ENCODE results near the gene SORCS2.

The SORCS2 gene

DNA sequence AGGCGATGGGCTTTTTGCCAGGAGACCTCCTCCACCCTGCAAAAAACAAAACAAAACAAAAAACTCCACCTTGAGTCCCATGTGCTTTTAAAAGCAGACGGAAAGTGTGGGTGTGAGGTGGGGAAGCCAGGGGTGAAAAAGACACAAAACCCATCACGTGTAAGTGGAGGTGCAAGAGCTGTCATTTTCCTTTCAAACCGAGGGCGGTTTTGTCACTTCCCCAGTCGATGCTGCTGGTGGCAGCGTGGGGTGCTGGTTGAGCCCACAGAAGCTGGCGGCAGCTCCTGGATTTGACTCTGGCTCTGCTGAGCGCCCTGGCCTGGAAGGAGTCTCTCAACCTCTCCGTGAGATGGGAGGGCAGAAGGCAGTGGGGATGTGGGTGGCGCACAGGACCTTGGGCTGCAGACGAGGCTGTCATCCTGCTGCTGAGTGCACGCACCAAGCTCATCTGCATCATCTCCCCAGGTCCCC lies 132.3 kb downstream of the SORCS2 start:
- TF ChIP-seq EGR1 (IDR thresholded peaks at IDR 0.05) = peak; percentile 3; the same call in 1 of the 2 replicates
- no peak for TF ChIP-seq TEAD4 (IDR thresholded peaks at IDR 0.05)
- TF ChIP-seq, protein P1, sequence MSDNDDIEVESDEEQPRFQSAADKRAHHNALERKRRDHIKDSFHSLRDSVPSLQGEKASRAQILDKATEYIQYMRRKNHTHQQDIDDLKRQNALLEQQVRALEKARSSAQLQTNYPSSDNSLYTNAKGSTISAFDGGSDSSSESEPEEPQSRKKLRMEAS (IDR thresholded peaks at IDR 0.05) = peak; percentile 22; the same call in 1 of the 2 replicates

- TF ChIP-seq EP300 (IDR thresholded peaks at IDR 0.05; ENCODE audit: borderline replicate concordance) = no peak
- no peak for TF ChIP-seq TAF1 (IDR thresholded peaks at IDR 0.05; ENCODE audit: low read depth)
- no peak for TF ChIP-seq ZBTB7A (IDR thresholded peaks at IDR 0.05; ENCODE audit: low read depth)
- no peak for TF ChIP-seq TEAD4 (IDR thresholded peaks at IDR 0.05)
Observed at GRCh38 chr4:7325541-7325940, 133.2 kb downstream of the SORCS2 start.

DNA sequence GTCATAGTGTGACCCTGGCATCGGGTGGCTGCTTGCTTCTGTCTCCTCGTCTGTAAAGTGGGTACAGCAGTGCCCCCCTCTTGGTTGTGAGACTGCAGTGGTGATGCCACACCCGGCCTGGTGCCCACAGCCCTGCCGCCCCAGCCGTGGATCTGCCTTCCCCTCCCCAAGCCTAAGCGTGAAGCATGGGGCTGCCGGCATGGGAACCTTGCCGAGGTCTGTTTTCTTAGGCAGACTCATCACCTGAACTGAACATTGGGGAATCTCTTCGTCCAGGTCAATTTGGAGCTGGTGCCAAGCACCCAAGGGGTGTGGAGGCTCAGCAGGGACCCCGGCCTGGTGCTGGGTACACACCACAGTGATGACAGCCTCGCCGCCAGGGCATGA lies 134.0 kb downstream of the SORCS2 start:
- TF ChIP-seq RAD21 (IDR thresholded peaks at IDR 0.05; ENCODE audit: low read depth) (no peak), CREB1 (IDR thresholded peaks at IDR 0.05; ENCODE audit: low read depth) (no peak), EP300 (IDR thresholded peaks at IDR 0.05; ENCODE audit: borderline replicate concordance) (no peak), TEAD4 (IDR thresholded peaks at IDR 0.05) (no peak), TCF12 (IDR thresholded peaks at IDR 0.05; ENCODE audit: low read depth) (no peak), YY1 (IDR thresholded peaks at IDR 0.05; ENCODE audit: low read depth) (no peak), ZBTB7A (IDR thresholded peaks at IDR 0.05; ENCODE audit: low read depth) (no peak), EGR1 (IDR thresholded peaks at IDR 0.05) (no peak), TAF1 (IDR thresholded peaks at IDR 0.05; ENCODE audit: low read depth) (no peak), FOXM1 (IDR thresholded peaks at IDR 0.05; ENCODE audit: borderline replicate concordance, low read depth) (no peak), CEBPB (IDR thresholded peaks at IDR 0.05) (no peak), NFIC (IDR thresholded peaks at IDR 0.05) (no peak), REST (IDR thresholded peaks at IDR 0.05; ENCODE audit: low read depth) (no peak)
- TF ChIP-seq, protein P2, sequence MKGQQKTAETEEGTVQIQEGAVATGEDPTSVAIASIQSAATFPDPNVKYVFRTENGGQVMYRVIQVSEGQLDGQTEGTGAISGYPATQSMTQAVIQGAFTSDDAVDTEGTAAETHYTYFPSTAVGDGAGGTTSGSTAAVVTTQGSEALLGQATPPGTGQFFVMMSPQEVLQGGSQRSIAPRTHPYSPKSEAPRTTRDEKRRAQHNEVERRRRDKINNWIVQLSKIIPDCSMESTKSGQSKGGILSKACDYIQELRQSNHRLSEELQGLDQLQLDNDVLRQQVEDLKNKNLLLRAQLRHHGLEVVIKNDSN (IDR thresholded peaks at IDR 0.05) = no peak
- TF ChIP-seq, protein P1 (IDR thresholded peaks at IDR 0.05) = no peak

GRCh38 chr4:7326693-7327340 lies 134.5 kb downstream of the SORCS2 start:
- TF ChIP-seq, protein P2 (IDR thresholded peaks at IDR 0.05) = no peak
- peak; percentile 17; the same call in 1 of the 2 replicates for TF ChIP-seq NFIC (IDR thresholded peaks at IDR 0.05)

GRCh38 chr4:7327341-7327885 lies 135.1 kb downstream of the SORCS2 start:
- TF ChIP-seq, protein P1 (IDR thresholded peaks at IDR 0.05) = peak; percentile 38; the same call in 1 of the 2 replicates
- TF ChIP-seq NFIC (IDR thresholded peaks at IDR 0.05) = no peak
- TF ChIP-seq, protein P2 (IDR thresholded peaks at IDR 0.05) = no peak

DNA sequence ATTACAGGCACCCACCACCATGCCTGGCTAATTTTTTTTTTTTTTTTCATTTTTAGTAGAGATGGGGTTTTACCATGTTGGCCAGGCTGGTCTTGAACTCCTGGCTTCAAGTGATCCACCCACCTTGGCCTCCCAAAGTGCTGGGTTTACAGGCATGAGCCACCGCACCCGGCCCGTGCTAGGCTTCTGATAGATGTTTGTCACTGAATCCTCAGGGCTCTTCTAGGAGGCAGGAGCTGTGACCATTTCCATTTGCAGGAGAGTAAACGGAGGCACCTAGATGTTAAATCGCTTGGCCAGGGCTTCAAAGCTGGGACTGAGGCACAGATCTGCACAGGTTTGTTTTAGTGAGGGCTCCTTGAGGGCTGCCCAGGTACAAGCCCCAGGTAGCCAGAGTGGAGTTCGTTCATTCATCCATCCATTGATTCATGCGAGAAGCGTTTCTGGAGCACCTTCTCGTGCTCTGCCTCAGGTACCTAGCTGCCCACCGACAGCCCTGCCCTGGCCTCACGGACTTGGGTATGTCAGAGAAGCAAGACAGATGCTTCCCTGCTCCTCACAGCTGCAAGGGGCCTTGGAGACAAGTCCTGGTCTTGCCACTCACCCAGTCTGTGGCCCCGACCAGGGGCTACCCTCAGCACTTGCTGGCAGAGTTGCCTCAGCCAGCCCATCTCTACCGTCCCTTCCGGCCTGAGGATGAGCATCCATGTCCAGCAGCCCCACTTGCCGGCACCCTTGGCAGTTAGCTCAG lies 136.0 kb downstream of the SORCS2 start:
- no peak for TF ChIP-seq CEBPB (IDR thresholded peaks at IDR 0.05)
- no peak for TF ChIP-seq TCF12 (IDR thresholded peaks at IDR 0.05; ENCODE audit: low read depth)
- TF ChIP-seq TAF1 (IDR thresholded peaks at IDR 0.05; ENCODE audit: low read depth) = no peak
- TF ChIP-seq, protein P2 (IDR thresholded peaks at IDR 0.05) = no peak
- no peak for TF ChIP-seq CREB1 (IDR thresholded peaks at IDR 0.05; ENCODE audit: low read depth)
- TF ChIP-seq YY1 (IDR thresholded peaks at IDR 0.05; ENCODE audit: low read depth) = no peak
- TF ChIP-seq TEAD4 (IDR thresholded peaks at IDR 0.05) = no peak
- no peak for TF ChIP-seq EGR1 (IDR thresholded peaks at IDR 0.05)
- no peak for TF ChIP-seq EP300 (IDR thresholded peaks at IDR 0.05; ENCODE audit: borderline replicate concordance)

Data from Ishikawa (cell line).